Astrocyte (in vitro differentiated cells and primary cell): ENCODE results near the gene XPO6. TPM values are rescaled to one million over a fixed set of nuclear protein-coding genes. Genes with fewer than 3 reads are reported as not detected.

ENCODE experiments used
- DNase-seq: peaks from one replicate; pipeline ENCODE4 v3.0.0-alpha.2; 2010; ENCODE audit warnings: low read depth
- FAIRE-seq: peaks from 2 replicates; lab custom pipeline; 2011; peaks lifted over from hg19 to GRCh38; lab: Jason Lieb, UNC
- H2AFZ ChIP-seq: 2 replicates; pipeline ENCODE4 v1.6.0; 2012; ENCODE audit warnings: low read depth, low read length, inconsistent platforms
- H3K27ac ChIP-seq: 2 replicates; pipeline ENCODE4 v1.5.1; 2011; ENCODE audit warnings: low read depth, low read length, inconsistent platforms
- H3K27me3 ChIP-seq: 2 replicates; pipeline ENCODE4 v1.6.0; 2011; ENCODE audit warnings: low read length, inconsistent platforms; ENCODE audit not compliant: insufficient read depth
- H3K36me3 ChIP-seq: 2 replicates; pipeline ENCODE4 v1.5.1; 2011; ENCODE audit warnings: low read length, inconsistent platforms; ENCODE audit not compliant: insufficient read depth
- H3K4me1 ChIP-seq: 2 replicates; pipeline ENCODE4 v1.5.1; 2011; ENCODE audit warnings: low read length, inconsistent platforms; ENCODE audit not compliant: insufficient read depth
- H3K4me2 ChIP-seq: 2 replicates; pipeline ENCODE4 v1.6.0; 2012; ENCODE audit warnings: low read length, inconsistent platforms
- H3K4me3 ChIP-seq: 2 replicates; pipeline ENCODE4 v1.5.1; 2011; ENCODE audit warnings: low read depth, mild to moderate bottlenecking, low read length, inconsistent platforms; ENCODE audit not compliant: insufficient read depth
- H3K79me2 ChIP-seq: 2 replicates; pipeline ENCODE4 v1.6.0; 2012; ENCODE audit warnings: mild to moderate bottlenecking, low read length, inconsistent platforms; ENCODE audit not compliant: insufficient read depth
- H3K9ac ChIP-seq: 2 replicates; pipeline ENCODE4 v1.6.0; 2012; ENCODE audit warnings: mild to moderate bottlenecking, low read length, inconsistent platforms
- H3K9me3 ChIP-seq: 2 replicates; pipeline ENCODE4 v1.5.1; 2012; ENCODE audit warnings: low read depth, mild to moderate bottlenecking, low read length, inconsistent platforms; ENCODE audit not compliant: insufficient read depth
- H4K20me1 ChIP-seq: 2 replicates; pipeline ENCODE4 v1.6.0; 2012; ENCODE audit warnings: low read length, inconsistent platforms; ENCODE audit not compliant: insufficient read depth
- H3K27ac Mint-ChIP-seq: one replicate; pipeline ENCODE4 v1.8.0; 2021; ENCODE audit warnings: mild to moderate bottlenecking, mixed read lengths; ENCODE audit not compliant: unreplicated experiment
- H3K27me3 Mint-ChIP-seq: one replicate; pipeline ENCODE4 v1.8.0; 2021; ENCODE audit warnings: low read depth, mixed read lengths; ENCODE audit not compliant: unreplicated experiment
- H3K36me3 Mint-ChIP-seq: one replicate; pipeline ENCODE4 v1.8.0; 2021; ENCODE audit warnings: low read depth, mixed read lengths; ENCODE audit not compliant: unreplicated experiment
- H3K4me1 Mint-ChIP-seq: one replicate; pipeline ENCODE4 v1.8.0; 2021; ENCODE audit warnings: low read depth, mixed read lengths; ENCODE audit not compliant: unreplicated experiment
- H3K4me3 Mint-ChIP-seq: one replicate; pipeline ENCODE4 v1.8.0; 2021; ENCODE audit warnings: mild to moderate bottlenecking, moderate library complexity, mixed read lengths; ENCODE audit not compliant: unreplicated experiment
- H3K9me3 Mint-ChIP-seq: one replicate; pipeline ENCODE4 v1.8.0; 2021; ENCODE audit warnings: mild to moderate bottlenecking, mixed read lengths; ENCODE audit not compliant: unreplicated experiment
- CTCF ChIP-seq: IDR thresholded peaks from 2 replicates; pipeline ENCODE4 v1.5.1; 2011; ENCODE audit warnings: low read depth, mild to moderate bottlenecking, inconsistent platforms, low read length, moderate library complexity; ENCODE audit not compliant: insufficient read depth
- EZH2 ChIP-seq: IDR thresholded peaks from 2 replicates; pipeline ENCODE4 v1.6.1; 2012; ENCODE audit warnings: mild to moderate bottlenecking, low read length, inconsistent platforms; ENCODE audit not compliant: insufficient read depth
- total RNA-seq: library from RNA; stranded (reverse); gene quantifications from 2 replicates; pipeline ENCODE4 v1.2.1, GENCODE V29; 2021

The XPO6 gene
- total RNA-seq, 1 donor from 2014 or later, result 135 TPM

- no peak overlapping the region for H3K4me3 Mint-ChIP-seq
- peaks cover 37% of the 10 kb centered on the region for H3K36me3 Mint-ChIP-seq
- H3K36me3 ChIP-seq, result peaks cover 55% of the 10 kb centered on the region
- no peaks in the 10 kb centered on the region for H3K27me3 ChIP-seq
- no peak overlapping the region for H2AFZ ChIP-seq
- no peak overlapping the region for H3K9ac ChIP-seq
- no peak overlapping the region for H3K27ac Mint-ChIP-seq
- H3K9me3 ChIP-seq, result no peaks in the 10 kb centered on the region
- peaks cover 49% of the 10 kb centered on the region for H4K20me1 ChIP-seq
- H3K4me2 ChIP-seq, result no peak overlapping the region
- H3K4me1 ChIP-seq, result no peaks in the 10 kb centered on the region
- DNase-seq (no peak), FAIRE-seq (no peak)
- H3K4me3 ChIP-seq, result no peak overlapping the region
- no peaks in the 10 kb centered on the region for H3K4me1 Mint-ChIP-seq
- H3K27ac ChIP-seq, result no peak overlapping the region
- H3K79me2 ChIP-seq, result peaks cover 55% of the 10 kb centered on the region
- H3K27me3 Mint-ChIP-seq, result no peaks in the 10 kb centered on the region
- peaks cover 2% of the 10 kb centered on the region for H3K9me3 Mint-ChIP-seq
- TF ChIP-seq CTCF (no peak), EZH2 (no peak)
These were observed 60.6 kb downstream of the XPO6 start for GRCh38 chr16:28151180-28151579.

GRCh38 chr16:28149011-28149888 is 62.5 kb downstream of the XPO6 start:
- H3K27ac Mint-ChIP-seq, result no peak overlapping the region
- no peak overlapping the region for H3K9ac ChIP-seq
- no peak overlapping the region for H2AFZ ChIP-seq

More at GRCh38 chr16:28149011-28149888, 62.5 kb downstream of the XPO6 start:
- no peak overlapping the region for H3K27ac ChIP-seq
- DNase-seq (no peak), FAIRE-seq (no peak)
- H3K4me3 Mint-ChIP-seq, result no peak overlapping the region
- peaks cover 53% of the 10 kb centered on the region for H3K79me2 ChIP-seq
- no peaks in the 10 kb centered on the region for H3K9me3 ChIP-seq
- H3K4me3 ChIP-seq, result no peak overlapping the region
- H3K36me3 ChIP-seq, result peaks cover 57% of the 10 kb centered on the region
- peaks cover 2% of the 10 kb centered on the region for H3K9me3 Mint-ChIP-seq
- no peaks in the 10 kb centered on the region for H3K27me3 Mint-ChIP-seq
- no peak for TF ChIP-seq EZH2
- TF ChIP-seq CTCF, result no peak
- H4K20me1 ChIP-seq, result peaks cover 45% of the 10 kb centered on the region
- H3K36me3 Mint-ChIP-seq, result peaks cover 32% of the 10 kb centered on the region
- peaks cover 3% of the 10 kb centered on the region for H3K4me1 Mint-ChIP-seq
- no peaks in the 10 kb centered on the region for H3K4me1 ChIP-seq
- H3K4me2 ChIP-seq, result no peak overlapping the region
- H3K27me3 ChIP-seq, result no peaks in the 10 kb centered on the region
